COR-L47 (cell line): Measurements from ENCODE around the gene COL27A1.

ENCODE experiments used
- DNase-seq: peaks from one replicate; lab custom pipeline; 2025; lab: John Stamatoyannopoulos, UW

COL27A1 gene

GRCh38 chr9:114149181-114149580 is 6.2 kb upstream of the COL27A1 start:
- DNase-seq = no peak

- no peak for DNase-seq
These were observed 5.5 kb upstream of the COL27A1 start for GRCh38 chr9:114149765-114150340.

DNA sequence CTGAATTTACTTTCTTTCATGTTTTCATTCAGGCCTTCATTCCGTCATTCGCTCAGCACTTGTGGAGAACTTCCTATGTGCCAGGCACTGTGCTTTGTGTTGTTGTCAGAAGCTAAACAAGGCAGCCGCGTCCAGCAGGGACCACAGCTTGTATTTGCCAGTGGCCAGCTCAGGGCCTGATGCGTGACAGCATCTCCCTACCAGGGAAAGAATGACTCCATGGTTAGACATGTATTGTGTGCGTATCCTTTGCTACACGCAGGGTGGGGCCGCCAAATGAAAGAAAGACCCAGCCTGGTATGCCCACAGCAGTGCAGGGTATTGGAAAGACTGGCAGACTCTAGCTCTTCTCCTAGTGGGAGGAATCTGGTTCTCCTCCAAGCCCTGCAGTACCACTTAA is 4.7 kb upstream of the COL27A1 start:
- no peak for DNase-seq

- DNase-seq = no peak
These were observed 3.8 kb upstream of the COL27A1 start for GRCh38 chr9:114151426-114151956.

- DNase-seq = no peak
These were observed 1.4 kb upstream of the COL27A1 start for GRCh38 chr9:114153761-114154599.

GRCh38 chr9:114154600-114155102 is 686 bp upstream of the COL27A1 start:
- DNase-seq = no peak

- no peak for DNase-seq
These were observed 789 bp downstream of the COL27A1 start for GRCh38 chr9:114155995-114156656.

- no peak for DNase-seq
These were observed 1.5 kb downstream of the COL27A1 start for GRCh38 chr9:114156657-114157421.

DNA sequence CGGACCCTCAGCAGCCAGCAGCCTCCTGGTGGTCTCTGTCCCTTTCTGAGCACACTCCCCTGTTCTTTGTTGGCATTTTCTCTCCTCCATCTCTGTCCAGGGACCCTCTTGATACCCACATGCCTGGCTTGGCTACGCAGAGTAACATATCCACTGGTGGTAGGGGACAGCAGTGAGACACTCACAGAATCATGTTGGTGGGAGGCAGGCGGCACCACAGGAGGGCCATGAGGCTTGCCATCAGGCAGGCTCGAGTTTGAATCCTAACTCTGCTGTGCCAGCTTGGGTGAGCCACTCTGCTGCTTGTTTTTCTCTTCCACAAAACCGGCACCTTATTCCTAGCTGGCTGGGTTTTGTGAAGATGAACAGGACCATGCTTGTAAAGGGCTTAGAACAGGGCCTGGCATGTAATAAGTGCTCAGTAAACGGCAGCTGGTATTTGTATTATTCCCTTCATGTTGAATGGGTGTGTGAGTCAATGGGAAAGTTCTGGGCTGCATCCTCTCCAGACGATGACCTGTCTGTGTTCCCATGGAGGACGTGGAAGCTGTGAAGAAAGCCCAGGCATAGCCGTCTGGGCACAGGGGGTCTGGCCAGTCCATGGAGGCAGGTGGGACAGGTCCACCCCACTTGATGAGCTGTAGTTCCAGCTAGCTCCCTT is 2.3 kb downstream of the COL27A1 start:
- DNase-seq = no peak

DNA sequence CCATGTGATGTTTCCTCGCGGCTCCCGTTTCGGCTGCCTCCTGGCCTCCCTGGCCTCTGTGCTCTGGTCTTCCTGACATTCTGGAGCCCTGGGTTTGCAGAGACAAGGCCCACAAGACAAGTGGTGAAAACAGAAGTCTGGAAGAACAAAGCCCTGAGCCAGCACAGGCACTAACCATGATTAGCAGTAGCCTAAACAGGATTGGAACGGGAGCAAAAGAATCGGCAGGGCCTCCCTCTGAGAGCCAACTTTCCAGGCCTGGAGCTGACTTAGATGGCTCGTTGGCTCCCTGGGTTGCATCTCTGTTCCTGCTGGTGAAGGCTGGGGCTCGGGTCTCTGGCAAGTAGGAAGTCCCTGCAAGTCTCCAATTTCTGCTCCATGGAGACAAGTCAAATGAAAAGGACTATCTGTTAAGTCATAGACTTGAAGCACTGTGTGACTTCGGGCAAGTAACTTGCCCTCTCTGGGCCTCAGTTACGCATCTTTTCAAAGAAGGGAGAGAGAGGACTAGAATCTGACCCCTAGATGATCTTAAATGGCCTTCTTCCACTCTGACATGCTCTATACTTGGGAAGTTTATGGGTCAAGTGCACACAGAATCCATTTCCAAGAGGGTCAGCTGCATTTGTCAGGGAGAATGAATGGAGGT is 3.3 kb downstream of the COL27A1 start:
- DNase-seq = no peak

DNA sequence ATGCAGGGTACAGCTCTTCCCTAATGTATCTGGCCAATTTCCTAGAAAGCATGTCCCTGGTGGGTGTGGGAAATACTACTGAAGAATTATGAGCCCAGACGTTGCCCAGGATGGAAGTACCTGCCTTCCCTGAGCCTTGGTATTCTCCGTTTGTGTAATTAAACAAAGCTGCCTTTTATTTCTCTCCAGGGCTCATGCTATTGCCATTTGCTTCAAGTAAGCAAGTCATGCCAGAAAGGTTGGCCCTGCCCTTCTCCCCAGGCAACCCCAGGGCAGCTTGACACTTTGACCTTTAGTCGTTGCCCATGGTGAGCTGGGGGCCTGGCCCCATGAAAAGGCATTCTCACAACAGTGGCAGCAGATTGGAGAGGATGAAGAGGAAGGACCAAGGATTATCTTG is 4.4 kb downstream of the COL27A1 start:
- DNase-seq = no peak

DNA sequence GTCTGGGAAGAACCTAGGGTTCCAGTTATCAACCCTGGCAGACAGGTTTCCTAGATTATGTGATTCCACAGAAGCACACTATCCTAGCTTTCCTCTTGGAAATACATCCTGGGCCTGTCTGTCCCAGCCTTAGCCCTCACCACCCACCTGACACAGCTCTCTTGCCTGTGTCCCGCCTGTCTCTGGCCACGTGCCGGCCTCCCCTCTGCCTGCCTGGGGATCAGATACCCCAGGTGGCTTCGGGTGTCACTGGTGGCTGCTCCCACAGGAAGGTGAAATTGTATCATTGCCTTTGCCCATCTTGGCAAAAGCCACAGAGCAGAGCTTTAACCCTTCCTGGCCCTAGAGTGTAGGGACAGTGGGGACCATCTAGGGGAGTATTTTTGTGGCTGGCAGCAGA is 6.2 kb downstream of the COL27A1 start:
- DNase-seq = no peak

DNA sequence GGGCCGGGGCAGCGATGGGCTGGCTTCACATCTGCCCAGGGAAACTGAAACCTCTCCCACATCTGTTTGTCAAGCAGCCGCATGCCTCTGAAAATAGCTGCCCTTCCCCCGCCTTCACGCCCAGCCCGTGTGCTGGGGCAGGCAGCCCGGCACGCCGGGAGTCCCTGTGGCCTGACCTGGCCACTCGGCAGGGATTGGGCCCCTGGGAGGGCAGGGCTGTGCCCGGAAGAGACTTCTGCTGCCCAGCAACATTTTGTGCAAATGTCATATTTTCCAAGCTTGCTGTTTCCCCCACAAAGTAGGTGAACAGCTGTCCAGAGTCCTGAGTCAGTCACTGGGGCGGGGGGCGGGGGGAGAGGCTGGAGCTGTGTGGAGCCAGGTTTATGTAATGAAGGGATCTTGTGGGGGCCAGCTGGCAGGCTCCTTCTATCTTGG is 8.2 kb downstream of the COL27A1 start:
- no peak for DNase-seq

DNA sequence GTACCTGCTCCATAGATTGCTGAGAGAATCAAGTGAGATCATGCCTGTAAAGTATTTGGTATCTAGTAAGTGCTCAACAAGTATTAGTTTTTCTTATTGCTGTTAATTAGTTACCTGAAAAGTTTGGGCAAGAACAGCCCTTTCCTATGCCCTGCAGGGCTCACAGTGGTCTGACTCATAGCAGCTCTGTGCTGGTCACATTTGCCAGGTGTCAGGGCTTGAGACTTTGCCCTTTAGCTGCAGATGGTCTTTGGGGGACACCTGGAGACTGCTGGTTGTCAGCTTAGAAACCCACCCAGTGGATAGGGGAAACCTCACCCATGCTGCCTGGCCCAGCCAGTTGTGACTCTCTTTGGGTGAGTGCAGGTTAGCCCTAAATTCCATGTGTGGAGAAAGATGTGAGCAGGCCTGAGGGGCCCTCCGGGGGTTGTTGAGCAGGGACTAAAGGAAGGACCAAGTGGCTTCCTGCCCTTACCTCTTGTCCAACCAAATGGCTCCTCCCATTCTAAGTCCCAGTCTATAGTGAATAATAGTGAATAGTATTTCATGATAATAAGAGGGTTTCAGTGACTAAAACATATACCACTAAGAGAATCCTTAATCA is 9.0 kb downstream of the COL27A1 start:
- no peak for DNase-seq

DNA sequence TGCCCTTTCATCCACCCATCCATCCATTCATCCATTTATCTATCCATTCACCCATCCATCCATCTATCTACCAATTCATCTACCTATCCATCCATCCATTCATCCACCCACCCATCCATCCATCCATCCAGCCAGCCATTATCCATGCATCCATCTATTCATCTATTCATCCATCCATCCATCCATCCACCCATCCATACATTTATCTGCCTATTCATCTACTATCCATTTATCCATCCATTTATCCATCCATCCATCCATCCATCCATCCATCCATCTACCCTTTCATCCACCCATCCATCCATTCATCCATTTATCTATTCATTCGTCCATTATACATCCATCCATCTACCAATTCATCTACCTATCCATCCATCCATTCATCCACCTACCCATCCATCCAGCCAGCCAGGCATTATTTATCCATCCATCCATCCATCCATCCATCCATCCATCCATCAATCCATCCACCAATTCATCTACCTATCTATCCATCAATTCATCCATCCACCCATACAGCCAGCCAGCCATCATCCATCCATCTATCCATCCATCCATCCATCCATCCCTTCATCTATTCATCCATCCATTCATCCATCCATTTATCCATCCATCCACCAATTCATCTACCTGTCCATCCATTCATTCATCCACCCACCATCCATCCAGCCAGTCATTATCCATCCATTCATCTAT is 10.2 kb downstream of the COL27A1 start:
- no peak for DNase-seq

DNA sequence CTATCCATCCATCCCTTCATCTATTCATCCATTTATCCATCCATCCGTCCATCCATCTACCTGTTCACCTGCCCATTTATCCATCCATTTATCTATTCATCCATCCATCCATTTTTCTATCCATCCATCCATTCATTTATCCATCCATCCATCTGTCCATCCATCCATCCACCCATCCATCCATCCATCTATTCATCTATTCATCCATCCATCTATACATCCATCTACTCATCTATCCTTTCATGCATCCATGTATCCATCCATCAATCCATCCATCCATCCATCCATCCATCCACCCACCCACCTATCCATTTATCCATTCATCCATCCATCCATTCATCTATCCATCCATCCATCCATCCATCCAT is 10.8 kb downstream of the COL27A1 start:
- no peak for DNase-seq

DNA sequence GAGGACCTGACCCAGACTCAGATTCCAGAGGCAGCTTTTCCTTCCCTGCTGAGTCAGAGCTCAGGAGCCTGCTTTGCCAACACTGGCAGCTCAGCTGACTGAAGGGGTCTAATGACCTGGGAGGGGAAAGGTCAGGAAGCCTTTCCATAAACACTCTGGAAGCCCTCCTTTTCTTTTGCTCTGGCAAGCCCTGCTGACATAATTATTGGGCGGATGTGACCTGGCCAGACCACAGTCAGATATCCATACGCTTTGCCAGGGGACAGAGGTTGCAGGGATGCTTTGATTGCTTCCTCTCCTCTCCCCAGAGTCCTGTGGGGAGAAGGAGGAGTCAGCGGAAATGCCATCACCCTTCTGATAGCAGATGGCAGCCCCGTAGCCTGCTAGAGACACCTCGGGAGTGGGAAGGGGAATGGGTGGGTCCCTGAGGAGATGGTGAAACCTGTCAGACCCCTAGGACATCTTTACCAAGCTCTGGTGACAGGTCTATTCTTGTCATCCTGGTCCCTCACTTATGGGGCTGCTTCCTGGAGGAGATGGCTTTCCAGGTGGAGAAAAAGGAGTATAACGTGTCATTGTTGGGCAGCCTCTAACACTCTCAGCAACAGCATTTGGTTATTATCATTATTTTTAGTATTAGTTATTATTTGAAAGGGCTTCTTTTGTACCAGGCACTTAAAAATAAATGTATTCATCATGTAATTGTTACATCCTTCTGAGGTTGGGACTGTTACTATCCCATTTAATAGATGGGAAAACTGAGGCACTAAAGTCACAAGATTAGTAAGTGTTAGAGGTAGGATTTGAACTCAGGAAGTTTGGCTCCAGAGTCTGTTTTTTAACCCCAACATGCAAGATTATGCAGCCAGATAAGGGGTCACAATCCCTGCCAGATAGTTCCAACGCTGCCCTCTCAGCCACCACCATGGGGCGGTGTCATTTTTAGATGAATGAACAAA is 11.6 kb downstream of the COL27A1 start:
- DNase-seq = no peak

DNA sequence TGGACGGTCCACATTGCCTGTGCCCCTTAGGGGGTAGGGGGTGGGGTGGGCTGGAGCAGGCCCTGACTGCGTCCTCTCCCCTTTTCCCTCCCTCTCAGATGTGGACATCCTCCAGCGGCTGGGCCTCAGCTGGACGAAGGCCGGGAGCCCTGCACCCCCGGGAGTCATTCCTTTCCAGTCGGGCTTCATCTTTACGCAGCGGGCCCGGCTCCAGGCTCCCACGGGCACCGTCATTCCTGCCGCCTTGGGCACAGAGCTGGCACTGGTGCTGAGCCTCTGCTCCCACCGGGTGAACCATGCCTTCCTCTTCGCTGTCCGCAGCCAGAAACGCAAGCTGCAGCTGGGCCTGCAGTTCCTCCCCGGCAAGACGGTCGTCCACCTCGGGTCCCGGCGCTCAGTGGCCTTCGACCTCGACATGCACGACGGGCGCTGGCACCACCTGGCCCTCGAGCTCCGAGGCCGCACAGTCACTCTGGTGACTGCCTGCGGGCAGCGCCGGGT is 12.3 kb downstream of the COL27A1 start:
- DNase-seq = no peak
